ENCODE data around the gene HAPLN2. TPM values are rescaled to one million over a fixed set of nuclear protein-coding genes. Genes with fewer than 3 reads are reported as not detected.
A peak's percentile ranks its signal among the peaks of the same experiment; 100 is the strongest.

HAPLN2 gene
- not detected for total RNA-seq

DNA sequence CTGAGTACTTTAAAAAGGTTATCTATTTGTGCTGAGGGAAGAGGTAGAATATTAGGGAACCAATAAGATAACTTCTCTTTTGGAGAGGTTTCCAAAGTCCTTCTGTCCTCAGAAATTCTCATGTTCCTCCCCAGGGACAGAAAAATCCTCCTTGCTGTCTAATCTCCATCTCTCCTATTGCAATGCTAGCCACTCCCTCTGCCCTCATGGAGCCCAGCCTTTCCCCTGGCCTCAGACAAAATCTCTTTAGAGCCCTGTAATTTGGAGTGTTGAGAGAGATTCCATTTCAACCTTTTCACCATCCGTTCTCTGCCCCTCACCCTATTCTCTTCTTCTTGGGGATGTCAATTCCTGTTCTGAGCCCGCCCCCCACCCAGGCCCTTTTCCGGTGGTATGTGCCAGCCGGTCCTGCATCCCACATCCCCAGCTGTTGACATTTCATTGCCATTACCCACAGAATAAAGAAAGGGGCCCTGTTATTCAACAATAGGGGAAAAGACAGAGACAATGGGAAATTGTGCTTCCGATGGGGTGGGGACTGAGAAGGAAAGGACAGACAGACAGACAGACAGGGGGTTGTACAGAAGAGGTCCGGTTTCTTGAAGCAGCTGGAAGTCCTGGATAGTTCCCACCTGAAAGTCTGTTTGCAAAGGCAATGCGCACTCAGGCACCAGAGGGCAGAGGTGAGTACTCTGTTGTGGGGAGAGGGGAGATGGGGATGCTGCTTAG is at the start of gene HAPLN2:
TSS of gene HAPLN2 (plus strand) at position 563 of the 729 bp plus-strand sequence. CDS start 4,076 bp downstream, outside the sequence.
- no peak within 1 kb of the TSS for H3K27ac Mint-ChIP-seq
- no peak for ATAC-seq
- H3K4me1 Mint-ChIP-seq (ENCODE audit: low read depth in 2 of 2), result peaks cover 0 to 5% of the 10 kb centered on the region in 2 donors
- no peaks in the 10 kb centered on the region for H3K36me3 Mint-ChIP-seq
- no peaks in the 10 kb centered on the region for H3K9me3 Mint-ChIP-seq
- no peak for DNase-seq (ENCODE audit: low spot score)
- H3K4me3 Mint-ChIP-seq, result no peak within 1 kb of the TSS
- H3K27me3 Mint-ChIP-seq, result peaks cover 38 to 51% of the 10 kb centered on the region in 2 donors

DNA sequence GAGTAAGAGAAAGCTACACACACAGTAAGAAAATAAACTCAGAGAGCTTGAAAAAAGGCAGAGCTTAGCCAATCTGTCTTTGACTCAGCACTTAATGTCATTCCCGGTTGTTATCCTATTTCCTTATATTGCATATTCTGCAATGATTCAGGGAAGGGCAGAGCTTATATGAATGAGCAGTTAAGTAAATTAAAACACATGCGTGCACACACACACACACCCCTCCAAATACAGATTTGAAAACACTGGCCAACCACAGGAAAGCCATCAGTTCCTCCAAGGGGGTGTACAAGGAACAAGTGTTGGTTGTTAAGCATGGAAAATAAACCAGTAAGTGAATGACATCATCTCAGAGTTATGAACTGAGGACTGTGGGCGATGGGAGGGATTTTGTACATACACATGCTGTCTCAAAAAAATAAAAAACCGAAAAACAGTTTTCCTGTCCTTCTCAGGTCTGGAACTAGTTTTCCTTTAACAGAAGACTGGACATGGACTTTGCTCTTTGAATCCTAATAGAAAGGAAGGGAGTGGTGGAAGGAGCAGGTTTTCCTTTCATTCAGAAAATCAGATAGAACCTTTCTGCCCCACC is 47.9 kb upstream of the HAPLN2 start:
- H3K9me3 Mint-ChIP-seq, result no peaks in the 10 kb centered on the region
- H3K27me3 Mint-ChIP-seq, result peaks cover 24 to 40% of the 10 kb centered on the region in 2 donors
- H3K4me3 Mint-ChIP-seq, result peak overlapping the region; percentile 92
- ATAC-seq (no peak), DNase-seq (ENCODE audit: low spot score) (no peak)
- no peaks in the 10 kb centered on the region for H3K36me3 Mint-ChIP-seq
- peaks cover 10 to 20% of the 10 kb centered on the region in 2 donors for H3K4me1 Mint-ChIP-seq (ENCODE audit: low read depth in 2 of 2)
- no peak overlapping the region for H3K27ac Mint-ChIP-seq

DNA sequence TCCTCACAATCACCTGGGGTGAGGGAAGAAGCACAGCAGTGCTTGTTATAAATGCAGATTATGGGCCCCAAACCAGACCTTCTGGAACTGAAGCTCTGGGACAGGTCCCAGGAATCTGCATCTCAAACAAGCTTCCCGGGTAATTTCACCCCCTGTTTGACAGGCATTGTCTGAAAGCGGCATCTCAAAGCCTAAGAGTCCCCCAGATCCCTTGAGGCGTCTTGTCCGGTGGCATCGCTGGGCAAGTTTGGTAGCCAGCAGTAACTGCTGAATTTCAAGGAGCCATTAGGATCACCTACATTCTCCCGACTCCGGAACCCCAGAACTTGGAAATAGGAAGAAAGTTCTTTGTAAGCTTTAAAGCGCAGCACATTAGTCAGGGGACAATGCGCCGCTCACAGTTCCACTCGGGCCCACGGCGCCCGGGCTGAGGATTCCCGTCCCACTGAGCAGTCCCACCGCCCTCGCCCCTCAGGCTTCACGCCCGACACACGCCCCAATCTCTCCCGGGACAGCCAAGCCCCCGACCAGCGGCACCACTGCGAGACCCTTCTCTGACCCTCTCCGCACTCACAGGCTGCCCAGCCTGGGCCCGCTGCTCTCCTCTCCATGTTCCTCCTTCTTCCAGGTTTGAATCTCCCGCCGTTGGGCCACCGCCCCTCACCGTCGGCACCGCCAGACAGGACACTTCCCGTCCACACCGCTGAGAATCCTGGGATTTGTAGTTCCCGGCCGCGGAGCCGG is 47.1 kb upstream of the HAPLN2 start, which contains the start of gene IQGAP3:
TSS of gene IQGAP3 (minus strand) at position 647 of the 744 bp plus-strand sequence. CDS start at position 611, 36 bp downstream.
- ATAC-seq (peak; percentile 84), DNase-seq (ENCODE audit: low spot score) (no peak)
- peaks cover 24 to 40% of the 10 kb centered on the region in 2 donors for H3K27me3 Mint-ChIP-seq
- H3K27ac Mint-ChIP-seq, result peak within 1 kb of the TSS in 1 of 2 donors; percentile 46
- H3K9me3 Mint-ChIP-seq, result no peaks in the 10 kb centered on the region
- peaks cover 10 to 20% of the 10 kb centered on the region in 2 donors for H3K4me1 Mint-ChIP-seq (ENCODE audit: low read depth in 2 of 2)
- H3K4me3 Mint-ChIP-seq, result peak within 1 kb of the TSS; percentile 92
- H3K36me3 Mint-ChIP-seq, result no peaks in the 10 kb centered on the region

DNA sequence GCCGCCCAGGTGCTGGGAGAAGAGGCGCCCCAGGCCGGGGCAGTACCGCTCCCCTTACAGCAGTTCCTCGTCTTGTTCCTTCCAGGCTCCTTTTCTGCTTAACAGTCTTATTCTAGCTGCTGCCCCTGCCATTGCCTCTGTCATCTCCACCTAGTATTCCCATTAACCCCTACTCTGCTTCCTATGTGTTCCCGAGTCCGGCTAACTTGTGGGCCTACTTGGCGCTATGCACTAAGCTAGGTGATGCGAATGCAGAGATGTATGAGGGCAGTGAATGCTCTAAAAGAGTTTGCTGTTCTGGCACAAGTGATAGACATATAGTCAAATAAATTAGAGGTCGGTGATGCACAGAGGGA is 46.6 kb upstream of the HAPLN2 start:
- peaks cover 24 to 40% of the 10 kb centered on the region in 2 donors for H3K27me3 Mint-ChIP-seq

DNA sequence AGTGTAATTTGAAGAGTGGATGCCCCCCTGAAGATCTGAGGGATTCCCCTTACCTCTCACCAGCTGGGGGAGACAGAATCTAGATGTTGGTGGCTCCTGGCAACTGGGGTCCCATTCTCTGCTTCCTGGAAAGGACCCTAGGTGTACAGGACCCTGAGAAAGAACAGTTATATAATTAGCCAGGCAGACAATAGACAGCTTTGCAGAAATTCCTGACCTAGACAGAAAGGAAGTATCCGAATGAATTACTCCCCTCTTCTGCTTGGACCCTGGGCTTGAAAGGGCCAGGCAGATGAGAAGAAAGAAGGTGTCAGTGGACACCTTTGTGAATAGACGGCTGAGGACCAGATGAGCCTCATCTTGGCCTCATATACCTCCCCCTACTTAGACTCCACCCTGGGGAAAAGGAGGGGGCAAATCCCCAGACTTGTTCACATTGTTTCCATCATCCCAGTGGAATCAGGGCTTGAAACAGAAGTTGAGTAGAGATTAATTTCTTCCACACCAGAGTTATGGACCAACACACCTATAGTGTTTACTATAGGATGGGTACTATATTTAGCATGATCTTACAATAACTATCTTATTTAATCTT is 45.1 kb upstream of the HAPLN2 start:
- no peaks in the 10 kb centered on the region for H3K36me3 Mint-ChIP-seq
- no peaks in the 10 kb centered on the region for H3K9me3 Mint-ChIP-seq

More for the DNA sequence above, 46.6 kb upstream of the HAPLN2 start:
- H3K27ac Mint-ChIP-seq, result peak overlapping the region in 1 of 2 donors; percentile 46
- H3K36me3 Mint-ChIP-seq, result no peaks in the 10 kb centered on the region
- no peaks in the 10 kb centered on the region for H3K9me3 Mint-ChIP-seq
- peak overlapping the region; percentile 92 for H3K4me3 Mint-ChIP-seq
- ATAC-seq (no peak), DNase-seq (ENCODE audit: low spot score) (no peak)
- peaks cover 10 to 20% of the 10 kb centered on the region in 2 donors for H3K4me1 Mint-ChIP-seq (ENCODE audit: low read depth in 2 of 2)

DNA sequence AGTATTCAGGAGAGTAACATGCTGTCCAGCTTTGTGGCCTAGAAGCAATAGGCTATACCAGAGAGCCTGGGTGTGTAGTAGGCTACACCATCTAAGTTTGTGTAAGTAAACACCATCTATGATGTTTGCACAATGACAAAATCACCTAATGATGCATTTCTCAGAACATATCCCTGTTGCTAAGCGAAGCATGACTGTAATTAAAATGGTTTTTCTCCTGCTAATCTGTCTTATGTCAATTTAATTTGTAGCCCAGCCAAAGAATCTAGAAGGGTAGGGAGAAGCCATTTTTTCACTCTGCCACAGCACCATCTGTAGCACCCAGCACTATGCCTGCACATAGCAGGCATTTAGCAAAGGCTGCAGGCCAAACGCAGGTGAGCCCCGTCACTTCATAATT is 41.7 kb upstream of the HAPLN2 start:
- peaks cover 11 to 23% of the 10 kb centered on the region in 2 donors for H3K27me3 Mint-ChIP-seq
- H3K4me1 Mint-ChIP-seq (ENCODE audit: low read depth in 2 of 2), result peaks cover 6 to 11% of the 10 kb centered on the region in 2 donors
- no peak overlapping the region for H3K27ac Mint-ChIP-seq
- H3K36me3 Mint-ChIP-seq, result no peaks in the 10 kb centered on the region
- DNase-seq (ENCODE audit: low spot score), result no peak
- no peak for ATAC-seq
- no peaks in the 10 kb centered on the region for H3K9me3 Mint-ChIP-seq
- H3K4me3 Mint-ChIP-seq, result no peak overlapping the region

More for the DNA sequence above, 45.1 kb upstream of the HAPLN2 start:
- no peak overlapping the region for H3K4me3 Mint-ChIP-seq
- H3K27me3 Mint-ChIP-seq, result peaks cover 24 to 40% of the 10 kb centered on the region in 2 donors
- peaks cover 10 to 22% of the 10 kb centered on the region in 2 donors for H3K4me1 Mint-ChIP-seq (ENCODE audit: low read depth in 2 of 2)
- DNase-seq (ENCODE audit: low spot score) (no peak), ATAC-seq (no peak)
- no peak overlapping the region for H3K27ac Mint-ChIP-seq

DNA sequence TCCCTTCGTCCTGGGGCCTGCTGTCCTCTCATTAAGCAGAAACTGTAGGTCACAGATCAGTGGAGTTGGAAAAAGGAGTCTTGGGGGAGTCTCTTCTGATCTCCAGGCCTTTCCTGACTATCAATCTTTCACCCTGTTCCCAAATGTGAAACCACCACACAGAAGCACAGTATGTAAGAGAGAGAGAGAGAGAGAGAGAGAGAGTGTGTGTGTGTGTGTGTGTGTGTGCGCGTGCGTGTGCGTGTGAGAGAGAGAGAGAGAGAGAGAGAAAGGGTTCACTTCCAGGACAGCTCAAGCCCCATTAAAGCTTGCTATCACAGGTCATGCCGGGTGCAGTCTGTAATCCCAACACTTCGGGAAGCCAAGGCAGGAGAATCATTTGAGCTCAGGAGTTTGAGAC is 41.2 kb upstream of the HAPLN2 start:
- no peak overlapping the region for H3K27ac Mint-ChIP-seq
- no peak overlapping the region for H3K4me3 Mint-ChIP-seq
- no peaks in the 10 kb centered on the region for H3K9me3 Mint-ChIP-seq
- ATAC-seq, result no peak
- peaks cover 4 to 6% of the 10 kb centered on the region in 2 donors for H3K4me1 Mint-ChIP-seq (ENCODE audit: low read depth in 2 of 2)
- DNase-seq (ENCODE audit: low spot score), result no peak
- peaks cover 6 to 18% of the 10 kb centered on the region in 2 donors for H3K27me3 Mint-ChIP-seq
- H3K36me3 Mint-ChIP-seq, result no peaks in the 10 kb centered on the region

DNA sequence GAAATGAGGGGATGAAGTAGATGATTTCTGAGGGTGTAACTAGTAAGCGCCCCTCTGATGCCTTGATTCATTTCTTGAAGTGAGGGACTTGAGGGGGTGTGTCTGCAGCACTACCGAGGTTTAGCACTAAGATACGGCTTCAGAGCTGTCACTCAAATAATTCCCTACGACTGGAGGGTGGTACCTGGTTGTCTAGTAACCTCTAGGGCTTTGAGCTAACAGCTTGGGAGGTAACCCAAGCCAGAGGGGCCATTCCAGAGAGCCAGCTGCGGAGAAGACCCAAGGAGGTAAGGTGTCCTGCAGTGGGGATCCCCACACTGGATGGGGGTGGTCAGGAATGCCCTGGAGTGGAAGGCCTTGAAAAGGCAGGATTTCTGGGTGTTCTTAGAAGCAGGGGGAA is 39.7 kb upstream of the HAPLN2 start, which contains the start of gene TTC24:
TSS of gene TTC24 (plus strand) at position 252 of the 400 bp plus-strand sequence. CDS start 1,642 bp downstream, outside the sequence.
- Mint-ChIP-seq H3K9me3 (no peaks in the 10 kb centered on the region), H3K4me1 (ENCODE audit: low read depth in 2 of 2) (peaks cover 6 to 7% of the 10 kb centered on the region in 2 donors), H3K27me3 (peaks cover 3 to 7% of the 10 kb centered on the region in 2 donors), H3K27ac (no peak within 1 kb of the TSS), H3K4me3 (no peak within 1 kb of the TSS), H3K36me3 (no peaks in the 10 kb centered on the region)
- ATAC-seq, result no peak
- no peak for DNase-seq (ENCODE audit: low spot score)

DNA sequence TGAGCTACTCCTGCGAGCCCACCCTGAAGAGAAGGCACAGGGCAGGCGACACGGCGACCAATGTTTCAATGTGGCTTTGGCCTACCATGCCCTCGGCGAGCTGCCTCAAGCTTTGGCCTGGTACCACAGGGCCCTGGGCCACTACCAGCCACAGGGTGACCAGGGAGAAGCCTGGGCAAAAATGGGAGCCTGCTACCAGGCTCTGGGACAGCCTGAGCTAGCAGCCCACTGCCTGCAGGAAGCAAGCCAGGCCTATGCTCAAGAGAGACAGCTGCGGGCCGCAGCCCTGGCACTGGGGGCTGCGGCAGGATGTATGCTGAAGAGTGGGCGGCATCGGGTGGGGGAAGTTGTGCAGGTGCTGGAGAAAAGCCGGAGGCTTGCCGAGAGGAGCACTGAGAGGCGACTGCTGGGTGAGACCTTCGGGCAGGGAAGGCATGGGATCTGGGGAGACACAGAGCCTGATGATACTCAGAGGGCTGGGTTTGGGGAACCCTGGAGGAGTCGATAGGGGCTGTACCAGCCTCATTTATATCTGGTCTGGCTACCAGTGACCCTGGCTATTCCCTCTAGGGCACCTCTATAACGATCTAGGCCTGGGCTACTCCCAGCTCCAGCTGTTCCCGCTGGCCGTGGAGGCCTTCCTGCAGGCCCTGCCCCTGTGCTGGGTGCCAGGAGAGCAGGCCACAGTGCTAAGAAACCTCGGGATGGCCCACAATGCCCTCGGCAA is 37.4 kb upstream of the HAPLN2 start:
- DNase-seq (ENCODE audit: low spot score) (no peak), ATAC-seq (peak; percentile 59 to 68)
- Mint-ChIP-seq H3K36me3 (no peaks in the 10 kb centered on the region), H3K27ac (peak overlapping the region; percentile 68 to 88), H3K9me3 (no peaks in the 10 kb centered on the region), H3K4me1 (ENCODE audit: low read depth in 2 of 2) (peaks cover 4 to 5% of the 10 kb centered on the region in 2 donors), H3K27me3 (no peaks in the 10 kb centered on the region), H3K4me3 (peak overlapping the region; percentile 16)

DNA sequence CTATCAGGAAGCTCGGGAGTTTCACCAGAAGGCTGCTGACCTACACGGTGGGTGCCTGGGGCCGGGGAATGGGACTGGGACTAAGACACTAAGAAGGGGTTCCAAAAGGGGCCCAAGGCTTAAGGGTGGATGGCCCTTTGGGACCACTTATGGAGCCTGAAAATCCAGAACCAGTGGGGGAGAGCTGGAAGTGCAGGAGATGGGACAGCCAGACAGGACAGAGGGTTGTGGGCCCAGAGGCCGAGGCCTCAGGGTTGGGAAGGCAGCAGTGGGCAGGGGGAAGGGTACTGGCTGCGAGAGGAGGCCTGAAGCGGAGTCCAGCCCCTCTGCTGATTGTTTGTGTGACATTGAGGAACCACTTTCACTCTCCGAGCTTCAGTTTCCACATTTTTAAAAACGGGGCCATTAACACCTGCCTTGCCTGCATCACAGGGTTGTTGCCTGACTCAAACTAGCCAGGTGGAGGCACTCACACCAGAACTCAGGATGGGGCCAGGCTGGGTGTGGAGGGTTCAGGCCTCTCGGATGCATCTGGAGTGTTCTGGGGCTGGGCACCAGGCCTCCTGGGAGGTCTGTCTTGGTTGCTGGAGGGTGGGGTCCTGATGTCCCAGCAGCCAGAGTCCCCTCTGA is 36.7 kb upstream of the HAPLN2 start:
- Mint-ChIP-seq H3K27me3 (no peaks in the 10 kb centered on the region), H3K4me1 (ENCODE audit: low read depth in 2 of 2) (peaks cover 4 to 5% of the 10 kb centered on the region in 2 donors), H3K36me3 (no peaks in the 10 kb centered on the region), H3K4me3 (peak overlapping the region; percentile 16), H3K9me3 (no peaks in the 10 kb centered on the region), H3K27ac (peak overlapping the region; percentile 68 to 88)
- peak in 1 of 2 donors; percentile 25 for ATAC-seq
- DNase-seq (ENCODE audit: low spot score), result no peak

DNA sequence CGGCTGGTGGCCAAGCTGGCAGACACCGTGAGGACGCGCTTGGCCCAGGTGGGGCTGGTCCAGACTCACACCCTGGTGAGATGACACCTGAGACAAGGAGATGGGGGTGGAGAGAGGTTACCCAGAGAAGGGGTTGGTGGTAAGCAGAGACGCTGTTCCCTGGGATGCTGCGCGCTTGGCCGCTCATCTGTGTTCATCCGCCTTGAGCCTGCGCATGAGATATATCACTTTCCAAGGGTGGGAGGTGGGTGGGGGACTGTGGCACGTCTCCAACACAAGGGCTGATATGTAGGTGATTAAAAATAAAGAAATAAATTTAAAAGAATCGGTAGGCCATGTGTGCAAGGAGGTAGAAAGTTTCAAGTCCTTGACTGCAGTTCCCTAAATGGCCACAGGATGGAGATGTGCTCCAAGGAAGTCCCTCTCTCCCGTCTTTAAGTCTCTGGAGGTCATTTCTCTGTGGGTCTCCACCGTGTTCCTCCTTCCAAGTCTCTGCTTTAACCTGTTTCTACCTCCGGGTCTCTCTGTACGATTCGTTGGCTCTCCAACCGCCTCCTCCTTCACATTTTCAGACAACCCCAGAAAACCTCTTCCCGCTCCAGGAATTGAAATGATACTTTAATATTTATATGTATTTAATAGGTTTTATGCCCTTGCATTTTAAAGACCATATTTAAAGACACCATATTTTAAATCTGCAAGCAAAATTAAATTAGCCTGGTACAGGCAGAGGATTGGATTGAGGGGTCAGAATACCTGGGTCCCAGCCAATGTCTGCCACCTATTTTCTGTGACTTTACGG is 35.2 kb upstream of the HAPLN2 start:
- Mint-ChIP-seq H3K27me3 (no peaks in the 10 kb centered on the region), H3K9me3 (no peaks in the 10 kb centered on the region), H3K27ac (no peak overlapping the region), H3K4me3 (peak overlapping the region; percentile 27), H3K36me3 (no peaks in the 10 kb centered on the region), H3K4me1 (ENCODE audit: low read depth in 2 of 2) (peaks cover 3 to 4% of the 10 kb centered on the region in 2 donors)
- DNase-seq (ENCODE audit: low spot score) (no peak), ATAC-seq (peak; percentile 37 to 64)

DNA sequence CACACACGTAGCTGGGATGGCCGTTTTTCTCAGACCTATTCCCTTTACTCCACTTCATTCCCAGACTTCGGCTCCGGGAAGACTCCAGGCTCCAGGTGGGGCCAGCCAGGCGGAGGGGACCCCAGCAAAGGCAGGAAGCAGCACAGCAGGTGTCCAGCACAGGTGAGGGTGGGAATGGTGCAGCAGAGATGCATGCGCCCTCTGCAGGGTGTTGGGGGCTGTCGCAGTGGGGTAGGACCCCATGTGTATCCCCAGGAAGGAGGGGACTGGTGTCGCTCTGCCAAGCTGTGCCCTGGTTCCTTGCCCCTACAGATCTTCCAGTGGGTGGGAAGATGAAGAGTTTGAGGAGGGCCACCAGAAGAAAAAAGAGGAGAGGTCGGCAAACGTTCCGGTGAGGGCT is 34.4 kb upstream of the HAPLN2 start:
- Mint-ChIP-seq H3K4me1 (ENCODE audit: low read depth in 2 of 2) (peaks cover 3 to 4% of the 10 kb centered on the region in 2 donors), H3K4me3 (no peak overlapping the region), H3K9me3 (no peaks in the 10 kb centered on the region), H3K27me3 (no peaks in the 10 kb centered on the region), H3K27ac (no peak overlapping the region), H3K36me3 (no peaks in the 10 kb centered on the region)
- DNase-seq (ENCODE audit: low spot score) (no peak), ATAC-seq (no peak)
